SJCRH30 (cell line): ENCODE data around the gene SYP. TPM values are rescaled to one million over a fixed set of nuclear protein-coding genes. Genes with fewer than 3 reads are reported as not detected.
A peak's percentile ranks its signal among the peaks of the same experiment; 100 is the strongest.

Experiments used
- DNase-seq, 2 experiments: peaks; one replicate each; pipeline ENCODE4 v3.0.0-alpha.2; 2015 to 2020
- H3K27ac ChIP-seq: fragments of 250-450 bp; sonication (Bioruptor Pico); 2 replicates; pipeline ENCODE4 v1.5.1; 2020; ENCODE audit warnings: mild to moderate bottlenecking, moderate library complexity
- H3K27me3 ChIP-seq: fragments of 250-450 bp; sonication (Bioruptor Pico); 2 replicates; pipeline ENCODE4 v1.5.1; 2020; ENCODE audit warnings: mild to moderate bottlenecking, moderate library complexity
- H3K36me3 ChIP-seq: fragments of 250-450 bp; sonication (Bioruptor Pico); 2 replicates; pipeline ENCODE4 v1.5.1; 2020; ENCODE audit warnings: mild to moderate bottlenecking, moderate library complexity
- H3K4me1 ChIP-seq: fragments of 250-450 bp; sonication (Bioruptor Pico); 2 replicates; pipeline ENCODE4 v1.5.1; 2020; ENCODE audit warnings: mild to moderate bottlenecking, moderate library complexity
- H3K4me3 ChIP-seq: fragments of 250-450 bp; sonication (Bioruptor Pico); 2 replicates; pipeline ENCODE4 v1.5.1; 2020; ENCODE audit warnings: mild to moderate bottlenecking, moderate library complexity
- H3K9me3 ChIP-seq: fragments of 250-450 bp; sonication (Bioruptor Pico); replicated peaks from 2 replicates; pipeline ENCODE4 v1.5.1; 2020; ENCODE audit warnings: mild to moderate bottlenecking, moderate library complexity
- total RNA-seq: library from RNA; depleted of rRNA; stranded (reverse); fragments of >200 nt; shearing (Covaris generic); gene quantifications from 2 replicates; pipeline ENCODE4 v1.2.3, GENCODE V29; 2014

SYP gene
- total RNA-seq, 1 experiment from 2014 or later: 0.45 TPM

DNA sequence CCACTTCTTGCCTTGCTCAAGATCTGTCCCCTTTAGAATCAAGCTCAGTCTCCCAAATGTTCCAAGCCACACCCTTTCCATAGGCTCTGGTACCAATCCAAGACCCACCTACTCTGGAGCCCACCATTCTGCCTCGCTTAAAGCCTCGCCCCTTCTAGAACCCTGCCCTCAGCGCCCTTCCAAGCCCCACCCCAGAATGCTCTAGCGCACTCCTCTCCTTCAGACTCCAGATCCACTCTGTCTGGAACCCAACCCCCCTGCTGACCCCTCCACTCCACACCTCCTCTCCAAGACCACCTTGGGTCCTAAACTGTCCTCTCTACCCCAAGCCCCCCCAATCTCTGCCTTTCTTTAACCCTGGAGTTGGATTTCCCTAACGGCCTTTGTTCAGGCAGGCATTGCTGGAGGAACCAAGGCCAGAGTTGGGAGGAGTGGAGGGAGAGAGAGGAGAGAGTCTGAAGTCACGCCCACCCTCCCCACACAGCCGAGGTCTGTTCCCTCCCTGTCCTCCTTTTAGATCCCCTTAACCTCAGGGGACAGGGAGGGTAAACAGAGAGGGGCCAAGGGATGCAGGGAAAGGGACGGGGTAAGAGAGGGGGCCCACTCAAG, 11.4 kb downstream of the SYP start:
- no peak for DNase-seq
- H3K36me3 ChIP-seq: no peaks in the 10 kb centered on the region
- H3K4me1 ChIP-seq: no peaks in the 10 kb centered on the region
- no peak overlapping the region for H3K4me3 ChIP-seq
- no peaks in the 10 kb centered on the region for H3K27me3 ChIP-seq
- H3K9me3 ChIP-seq: no peaks in the 10 kb centered on the region
- H3K27ac ChIP-seq: no peak overlapping the region

DNA sequence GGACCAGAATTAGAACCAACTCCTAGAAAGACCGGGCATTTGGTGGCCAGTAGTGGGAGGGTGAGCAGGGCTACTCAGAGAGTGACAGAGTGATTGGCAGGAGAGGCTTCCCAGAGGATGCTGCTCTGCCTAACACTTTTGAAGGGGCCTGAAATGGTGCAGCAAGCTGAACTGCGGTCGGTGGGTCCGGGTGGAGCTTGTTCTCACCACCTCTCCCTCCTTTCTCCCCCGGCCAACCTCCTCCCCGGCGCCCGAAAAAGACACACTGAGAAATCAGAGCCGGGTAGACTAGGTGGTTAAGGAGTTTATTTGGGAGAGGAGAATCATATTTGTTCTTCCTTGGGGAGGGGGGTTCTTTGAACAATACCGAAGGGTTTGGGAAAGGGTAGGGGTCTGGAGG, 12.5 kb downstream of the SYP start:
- H3K27ac ChIP-seq: no peak overlapping the region
- H3K27me3 ChIP-seq: no peaks in the 10 kb centered on the region
- H3K36me3 ChIP-seq: no peaks in the 10 kb centered on the region
- no peaks in the 10 kb centered on the region for H3K9me3 ChIP-seq
- H3K4me3 ChIP-seq: no peak overlapping the region
- no peak for DNase-seq
- H3K4me1 ChIP-seq: no peaks in the 10 kb centered on the region

DNA sequence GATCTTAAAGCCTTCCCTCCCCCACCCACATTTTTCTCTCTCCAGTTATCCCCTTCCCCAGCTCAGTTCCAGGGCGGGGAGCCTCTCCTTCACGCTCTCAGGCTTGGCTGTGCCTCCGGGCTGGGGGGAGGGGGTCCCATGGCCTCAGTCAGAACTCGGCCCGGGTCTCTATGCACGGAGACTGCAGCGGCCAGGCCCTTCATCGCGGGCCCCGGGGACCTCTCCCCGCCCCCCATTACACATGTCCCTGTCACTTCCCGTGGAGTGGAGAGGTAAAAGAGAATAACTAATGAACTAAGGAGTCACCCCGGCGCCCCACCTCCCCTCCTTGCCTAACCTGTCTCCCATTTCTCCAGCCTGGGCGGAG, 13.0 kb downstream of the SYP start:
- Histone ChIP-seq H3K4me1 (no peaks in the 10 kb centered on the region), H3K27ac (no peak overlapping the region)

DNA sequence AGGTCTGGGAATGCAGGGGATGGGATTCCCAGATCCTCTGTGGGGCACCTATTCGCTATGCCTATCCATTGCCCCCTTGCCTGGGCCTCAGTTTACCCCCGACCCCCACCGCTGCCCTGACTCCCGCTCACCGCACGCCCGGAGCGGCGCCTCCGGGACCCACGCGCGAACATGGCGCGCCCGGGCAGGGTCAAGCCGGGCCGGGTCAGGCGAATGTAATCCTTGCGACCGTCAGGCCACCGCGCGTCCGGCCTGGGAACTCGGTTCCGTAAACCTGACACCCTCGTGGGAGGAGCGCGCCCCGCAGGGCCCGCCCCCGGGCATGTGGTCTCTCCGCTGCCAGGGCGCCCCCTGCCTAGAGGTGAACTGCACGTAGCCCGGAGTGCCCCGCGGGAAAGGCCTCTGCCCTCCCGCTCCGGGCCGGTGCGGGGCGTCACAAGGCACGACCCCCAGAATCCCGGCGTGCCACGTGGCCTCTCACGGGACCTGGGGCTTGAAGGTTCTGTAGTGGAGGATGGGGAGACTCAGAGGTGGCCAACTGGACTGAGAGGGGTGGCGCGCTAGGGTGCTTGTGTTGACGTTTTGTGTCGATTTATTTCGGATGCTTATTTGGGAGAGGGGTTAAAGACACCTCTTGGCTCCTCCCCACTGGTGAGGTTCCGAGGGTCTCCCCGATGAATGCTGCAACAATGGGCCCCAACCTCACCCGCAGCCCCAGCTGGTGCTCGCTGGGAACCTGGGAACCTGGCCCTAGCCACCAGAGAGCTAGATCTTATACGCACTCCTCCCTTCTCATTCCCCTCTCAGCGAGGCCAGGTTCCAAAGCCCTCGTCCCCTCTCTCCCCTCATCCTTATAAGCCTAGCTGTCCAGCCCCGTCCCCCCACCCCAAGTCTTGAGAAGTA, 13.6 kb downstream of the SYP start, which contains the start of gene PRICKLE3:
TSS of gene PRICKLE3 (minus strand) at position 249 of the 903 bp plus-strand sequence. CDS start at position 173, 76 bp downstream.
- no peaks in the 10 kb centered on the region for H3K4me1 ChIP-seq
- peak within 1 kb of the TSS; percentile 17; the same call in 1 of the 2 replicates for H3K27ac ChIP-seq
- H3K36me3 ChIP-seq: no peaks in the 10 kb centered on the region
- H3K9me3 ChIP-seq: no peaks in the 10 kb centered on the region
- peak within 1 kb of the TSS; percentile 65 for H3K4me3 ChIP-seq
- DNase-seq: peak; percentile 65 to 70
- H3K27me3 ChIP-seq: no peaks in the 10 kb centered on the region

More for the DNA sequence above, 13.0 kb downstream of the SYP start:
- H3K36me3 ChIP-seq: no peaks in the 10 kb centered on the region
- no peak for DNase-seq
- no peaks in the 10 kb centered on the region for H3K9me3 ChIP-seq
- no peak overlapping the region for H3K4me3 ChIP-seq
- no peaks in the 10 kb centered on the region for H3K27me3 ChIP-seq

DNA sequence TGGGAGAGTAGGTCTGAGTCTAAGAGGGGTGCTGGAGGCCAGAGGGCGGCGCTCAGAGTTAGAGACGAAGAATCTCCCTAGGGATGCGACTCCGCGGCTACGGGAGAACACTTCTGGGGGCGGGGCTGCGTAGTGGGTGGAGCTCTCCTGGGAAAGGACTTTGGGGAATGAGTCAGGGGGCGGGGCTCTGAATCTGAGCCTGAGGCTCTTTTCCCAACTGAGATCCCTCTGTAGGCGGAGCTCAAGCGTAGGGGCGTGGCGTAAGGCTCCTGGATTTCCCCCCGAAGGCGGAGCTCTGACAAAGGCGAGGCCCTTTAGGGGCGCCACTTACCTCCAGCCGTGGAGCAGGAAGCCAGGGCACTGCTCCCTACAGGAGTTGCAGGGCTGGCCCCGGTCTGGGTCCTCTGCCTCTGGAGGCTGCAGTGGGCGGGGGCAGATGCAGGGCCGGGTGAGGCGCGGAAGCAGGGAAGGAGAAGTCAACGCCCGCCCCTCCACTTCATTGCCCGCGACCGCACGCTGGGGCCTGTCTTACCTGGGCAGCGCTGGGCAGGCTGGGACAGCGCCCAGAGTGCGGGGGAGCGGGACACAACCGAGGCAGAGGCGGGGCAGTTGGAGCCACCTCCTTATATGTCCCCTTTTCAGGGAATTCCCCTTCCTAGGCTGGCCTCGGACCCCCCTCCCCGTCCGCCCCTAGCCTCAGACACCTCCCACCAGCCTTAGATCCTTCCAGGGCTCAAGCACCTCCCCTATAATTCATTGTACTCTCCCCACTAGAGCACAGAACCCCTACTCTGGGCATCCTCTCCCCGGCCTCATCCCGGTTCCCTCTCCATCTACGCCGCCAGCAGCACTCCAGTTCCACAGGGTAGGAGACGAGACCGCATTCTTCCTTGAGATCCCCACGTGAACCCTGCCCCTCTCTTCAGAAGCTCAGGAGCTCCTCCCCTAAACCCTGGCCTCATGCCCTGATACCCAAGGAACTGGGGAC, 15.4 kb downstream of the SYP start:
- H3K36me3 ChIP-seq: no peaks in the 10 kb centered on the region
- no peak overlapping the region for H3K27ac ChIP-seq

DNA sequence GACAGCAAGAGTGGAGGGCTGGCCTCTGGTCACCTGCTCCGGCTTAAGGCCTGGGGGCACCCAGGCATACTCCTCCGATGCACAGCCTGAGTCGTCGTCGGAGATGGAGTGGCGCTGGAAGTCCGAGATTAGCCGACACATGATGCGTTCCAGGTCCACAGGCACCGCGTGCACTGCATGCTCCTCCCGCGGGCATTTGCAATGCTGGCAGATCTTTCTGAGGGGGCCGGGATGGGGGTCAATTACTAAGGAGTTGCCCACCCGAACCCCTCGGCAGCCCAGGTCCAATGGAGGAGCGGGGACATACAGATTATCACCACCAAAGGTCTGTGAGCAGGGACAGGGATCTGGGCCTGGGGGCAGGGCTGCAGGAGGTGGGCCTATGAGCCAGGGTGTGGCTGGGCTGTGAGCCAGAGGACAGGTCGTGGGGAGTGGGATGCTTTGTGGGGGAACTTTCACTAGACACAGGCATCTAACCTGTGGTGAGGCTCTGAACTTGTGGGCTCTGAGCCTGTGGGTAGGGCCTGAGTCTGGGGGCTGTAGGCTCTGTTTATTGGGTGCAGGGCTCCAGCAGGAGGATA, 16.2 kb downstream of the SYP start:
- no peak overlapping the region for H3K27ac ChIP-seq
- H3K27me3 ChIP-seq: no peaks in the 10 kb centered on the region
- no peak for DNase-seq
- no peaks in the 10 kb centered on the region for H3K9me3 ChIP-seq
- H3K36me3 ChIP-seq: no peaks in the 10 kb centered on the region
- H3K4me3 ChIP-seq: no peak overlapping the region
- H3K4me1 ChIP-seq: no peaks in the 10 kb centered on the region

More for the DNA sequence above, 15.4 kb downstream of the SYP start:
- Histone ChIP-seq H3K4me1 (no peaks in the 10 kb centered on the region), H3K27me3 (no peaks in the 10 kb centered on the region), H3K9me3 (no peaks in the 10 kb centered on the region), H3K4me3 (no peak overlapping the region)
- peak; percentile 31 to 35 for DNase-seq

DNA sequence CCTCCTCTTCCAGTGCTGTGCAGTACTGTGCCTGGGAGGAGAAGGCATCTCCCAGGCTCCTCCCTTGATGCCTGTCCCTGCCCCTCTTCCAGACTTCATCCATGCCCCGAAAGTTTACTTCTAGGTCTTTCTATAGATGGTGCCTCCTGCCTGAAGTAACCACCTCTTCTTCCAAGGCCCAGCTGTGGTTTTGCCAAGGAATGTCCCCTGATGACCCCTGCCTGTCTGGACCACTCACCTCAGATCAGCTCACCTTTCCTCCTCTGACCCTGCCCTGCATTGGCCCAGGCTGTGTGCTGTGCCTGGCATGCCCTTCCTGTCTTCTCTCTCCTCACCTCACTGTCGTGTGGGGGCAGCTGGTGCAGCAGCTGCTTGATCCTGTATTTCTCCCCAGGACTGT, 20.6 kb downstream of the SYP start:
- no peaks in the 10 kb centered on the region for H3K4me1 ChIP-seq
- no peaks in the 10 kb centered on the region for H3K9me3 ChIP-seq
- no peak overlapping the region for H3K27ac ChIP-seq
- DNase-seq: no peak
- peaks cover 5% of the 10 kb centered on the region; the same call in 1 of the 2 replicates for H3K36me3 ChIP-seq
- no peaks in the 10 kb centered on the region for H3K27me3 ChIP-seq
- no peak overlapping the region for H3K4me3 ChIP-seq

DNA sequence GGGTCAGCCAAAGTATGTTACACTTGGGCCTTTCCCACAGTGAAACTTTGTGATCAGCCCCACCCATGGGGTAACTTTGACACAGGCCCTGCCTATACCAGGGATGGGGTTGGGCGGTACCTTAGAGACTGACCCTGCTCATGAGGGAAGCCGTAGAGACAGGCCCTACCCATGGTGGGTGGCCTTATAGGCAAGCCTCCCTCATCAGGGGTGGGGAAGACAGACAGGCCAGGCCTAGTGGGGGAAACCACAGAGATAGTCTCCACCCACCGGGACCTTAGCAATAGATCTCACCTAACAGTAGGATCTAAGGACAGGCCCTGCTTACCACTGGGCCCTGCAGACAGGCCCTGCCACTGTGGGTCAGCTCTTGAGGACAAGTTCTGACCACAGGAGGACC, 21.5 kb downstream of the SYP start:
- Histone ChIP-seq H3K4me1 (no peaks in the 10 kb centered on the region), H3K27ac (no peak overlapping the region), H3K9me3 (no peaks in the 10 kb centered on the region), H3K27me3 (no peaks in the 10 kb centered on the region), H3K36me3 (peaks cover 7% of the 10 kb centered on the region; the same call in 1 of the 2 replicates), H3K4me3 (no peak overlapping the region)
- no peak for DNase-seq

DNA sequence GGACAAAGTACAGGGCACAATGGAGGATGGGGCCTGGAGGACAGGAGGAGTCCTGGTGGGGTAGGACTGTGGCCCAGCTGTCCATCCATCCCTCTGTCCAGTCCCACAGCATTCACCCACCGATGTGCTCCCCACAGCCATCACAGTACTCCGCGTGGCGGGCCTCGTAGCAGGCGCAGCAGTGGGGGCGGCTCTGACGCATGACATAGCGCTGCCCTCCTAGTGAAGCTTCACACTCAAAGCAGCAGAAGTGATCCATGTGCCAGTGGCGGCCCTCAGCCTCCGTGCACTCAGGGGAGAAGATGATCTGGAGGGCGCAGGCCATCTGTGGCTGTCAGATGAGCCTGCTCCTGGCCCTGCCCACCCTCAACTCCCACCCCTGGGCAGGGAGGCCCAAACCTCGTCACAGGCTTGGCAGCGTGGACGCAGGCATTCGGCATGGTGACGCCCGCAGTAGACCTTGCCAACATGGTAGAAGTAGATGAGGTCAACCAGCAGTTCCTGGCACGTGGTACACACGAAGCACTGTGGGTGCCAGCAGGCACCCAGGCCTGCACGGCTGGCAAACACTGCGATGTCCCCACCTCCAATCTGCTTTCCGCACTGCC, 22.0 kb downstream of the SYP start:
- Histone ChIP-seq H3K4me3 (no peak overlapping the region), H3K9me3 (no peaks in the 10 kb centered on the region), H3K4me1 (no peaks in the 10 kb centered on the region), H3K27me3 (no peaks in the 10 kb centered on the region), H3K27ac (no peak overlapping the region), H3K36me3 (peaks cover 7% of the 10 kb centered on the region; the same call in 1 of the 2 replicates)
- no peak for DNase-seq

DNA sequence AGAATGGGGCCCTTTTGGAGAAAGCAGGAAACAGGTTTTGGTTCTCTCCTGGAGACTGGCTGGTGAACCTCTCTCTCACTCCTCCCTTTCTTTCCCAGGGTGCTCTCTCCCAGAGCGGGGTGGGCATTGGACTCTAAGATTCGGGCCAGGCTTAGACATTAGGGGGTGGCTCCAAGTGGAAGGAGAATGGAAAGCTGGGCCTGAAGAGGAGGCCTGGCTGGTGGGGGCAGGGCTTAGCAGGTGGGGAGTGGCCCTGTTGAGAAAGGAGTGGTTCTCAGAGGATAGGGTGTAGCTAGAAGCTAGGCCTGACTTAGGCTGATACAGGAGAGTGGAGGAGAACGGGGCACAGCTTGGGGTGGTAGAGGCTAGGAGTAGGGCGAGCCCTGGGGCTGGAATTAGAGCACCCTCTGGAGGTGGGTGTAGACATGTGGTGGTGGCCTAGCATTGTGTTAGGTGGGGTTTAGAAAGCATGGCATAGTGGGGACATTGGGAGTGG, 22.6 kb downstream of the SYP start:
- Histone ChIP-seq H3K4me3 (no peak overlapping the region), H3K4me1 (no peaks in the 10 kb centered on the region), H3K36me3 (peaks cover 7% of the 10 kb centered on the region; the same call in 1 of the 2 replicates), H3K27ac (no peak overlapping the region), H3K27me3 (no peaks in the 10 kb centered on the region), H3K9me3 (no peaks in the 10 kb centered on the region)
- no peak for DNase-seq

DNA sequence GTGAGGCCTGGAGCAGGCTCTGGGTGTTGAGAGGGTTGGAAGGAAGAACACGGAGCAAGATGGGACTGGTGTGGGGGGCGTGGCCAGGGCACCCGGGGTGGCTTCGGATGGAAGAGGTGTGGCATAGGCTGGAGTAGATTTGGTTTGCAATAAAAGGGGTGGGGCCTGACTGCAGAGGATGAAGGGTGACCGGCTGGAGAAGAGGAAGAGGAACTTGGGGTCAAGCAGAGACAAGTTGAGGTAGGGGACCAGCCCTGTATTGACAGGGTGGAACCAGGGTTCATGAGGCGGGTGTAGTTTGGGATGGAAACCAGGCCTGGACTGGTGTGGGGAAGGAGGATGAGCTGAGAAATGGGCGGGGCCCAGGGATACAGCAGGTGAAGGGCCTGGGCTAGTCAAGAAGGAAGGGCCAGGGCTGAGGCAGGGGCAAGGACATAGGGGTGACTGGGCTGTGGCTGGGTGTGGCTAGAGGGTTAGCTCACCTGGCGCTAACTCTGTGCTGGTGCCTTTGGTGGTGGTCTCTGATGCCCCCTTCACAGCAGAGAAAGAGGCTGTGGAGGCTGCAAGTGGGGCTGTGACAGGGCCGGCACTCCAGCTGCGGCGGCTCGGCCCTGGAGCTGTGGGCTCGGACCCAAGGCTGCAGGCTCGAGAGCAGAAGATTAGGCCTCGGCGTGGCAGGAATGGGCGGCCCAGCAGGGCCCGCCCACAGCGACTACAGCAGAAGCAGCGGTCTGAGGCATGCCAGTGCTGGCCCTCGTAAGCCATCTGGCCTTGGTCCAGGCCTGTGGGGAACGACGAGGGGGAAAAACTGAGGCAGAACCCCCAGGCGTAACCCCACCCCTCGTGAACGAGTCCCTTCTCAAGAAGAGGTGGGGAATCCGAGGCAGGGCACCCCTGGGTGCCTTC, 23.3 kb downstream of the SYP start:
- H3K4me1 ChIP-seq: no peaks in the 10 kb centered on the region
- H3K4me3 ChIP-seq: no peak overlapping the region
- no peaks in the 10 kb centered on the region for H3K9me3 ChIP-seq
- no peaks in the 10 kb centered on the region for H3K27me3 ChIP-seq
- no peak for DNase-seq
- H3K27ac ChIP-seq: no peak overlapping the region
- H3K36me3 ChIP-seq: peaks cover 7% of the 10 kb centered on the region; the same call in 1 of the 2 replicates

DNA sequence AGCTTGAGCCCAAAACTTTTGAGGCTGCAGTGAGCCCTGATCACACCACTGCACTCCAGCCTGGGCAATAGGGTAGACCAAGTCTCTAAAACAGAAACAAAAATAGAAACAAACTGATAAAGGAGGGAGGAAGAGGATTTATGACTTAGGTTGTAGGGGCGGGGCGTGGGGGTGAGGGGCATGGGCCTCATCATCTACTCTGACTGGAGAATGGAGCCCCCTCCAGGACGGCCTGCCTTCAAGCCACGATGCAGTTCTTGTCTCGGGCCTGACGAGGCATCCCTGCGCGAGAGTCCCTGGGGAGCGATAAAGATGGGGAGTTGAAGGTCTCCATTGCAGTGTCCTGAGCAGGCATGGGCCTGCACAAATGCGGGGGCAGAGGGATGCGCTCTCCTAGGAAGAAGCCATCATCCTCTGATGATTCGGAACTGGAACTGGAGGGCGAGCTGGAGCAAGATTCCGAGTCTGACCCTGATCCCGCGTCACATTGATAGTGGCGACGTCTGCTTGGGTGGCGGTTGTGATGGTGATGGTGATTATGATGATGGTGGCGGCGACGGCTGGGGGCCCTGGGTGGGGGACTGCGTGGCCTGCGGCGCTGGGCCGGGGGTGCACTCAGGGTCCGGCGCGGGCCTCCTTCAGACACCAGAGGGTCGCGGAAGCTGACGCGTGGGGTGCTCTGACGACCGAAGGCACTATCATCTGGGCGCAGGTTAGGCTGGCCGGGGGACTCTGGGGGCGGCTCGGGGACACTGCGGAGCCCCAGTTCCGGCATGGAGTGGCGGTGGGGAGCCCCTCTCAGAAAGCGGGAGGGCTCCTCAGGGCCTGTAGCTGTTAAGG, 24.3 kb downstream of the SYP start:
- Histone ChIP-seq H3K27me3 (no peaks in the 10 kb centered on the region), H3K27ac (no peak overlapping the region), H3K9me3 (no peaks in the 10 kb centered on the region), H3K4me3 (no peak overlapping the region), H3K4me1 (no peaks in the 10 kb centered on the region), H3K36me3 (peaks cover 7% of the 10 kb centered on the region; the same call in 1 of the 2 replicates)
- DNase-seq: no peak
